Parathyroid adenoma (tissue), 2 donors: Measurements from ENCODE around the gene FBXO9.

Source experiments
- H2AFZ ChIP-seq: fragments of 300-600 bp; sonication (generic); one replicate; pipeline ENCODE4 v1.7.0; 2017; ENCODE audit warnings: antibody characterized with exemption, mild to moderate bottlenecking
- H3K27ac ChIP-seq: fragments of 300-600 bp; sonication (generic); one replicate; pipeline ENCODE4 v1.7.0; 2017
- H3K27me3 ChIP-seq: fragments of 300-600 bp; sonication (generic); one replicate; pipeline ENCODE4 v1.7.0; 2017; ENCODE audit warnings: low read length; ENCODE audit not compliant: control insufficient read depth, insufficient read depth
- H3K36me3 ChIP-seq: fragments of 300-600 bp; sonication (generic); one replicate; pipeline ENCODE4 v1.7.0; 2017; ENCODE audit warnings: low read length; ENCODE audit not compliant: control insufficient read depth, insufficient read depth
- H3K4me1 ChIP-seq: fragments of 300-600 bp; sonication (generic); one replicate; pipeline ENCODE4 v1.7.0; 2017; ENCODE audit warnings: control low read depth
- H3K4me2 ChIP-seq: fragments of 300-600 bp; sonication (generic); one replicate; pipeline ENCODE4 v1.7.0; 2017; ENCODE audit warnings: low read length
- H3K4me3 ChIP-seq: fragments of 300-600 bp; sonication (generic); one replicate; pipeline ENCODE4 v1.7.0; 2017; ENCODE audit warnings: low read depth, low read length
- H3K79me2 ChIP-seq: fragments of 300-600 bp; sonication (generic); one replicate; pipeline ENCODE4 v1.7.0; 2017; ENCODE audit warnings: control low read depth
- H3K9ac ChIP-seq: fragments of 300-600 bp; sonication (generic); one replicate; pipeline ENCODE4 v1.7.0; 2017; ENCODE audit warnings: mild to moderate bottlenecking
- H3K9me3 ChIP-seq: fragments of 300-600 bp; sonication (generic); one replicate; pipeline ENCODE4 v1.7.0; 2017; ENCODE audit warnings: low read length; ENCODE audit not compliant: control insufficient read depth
- TF ChIP-seq, protein P1 (sequence below): fragments of 300-600 bp; sonication (generic); IDR thresholded peaks from one replicate; pipeline ENCODE4 v1.7.0; 2017; ENCODE audit warnings: antibody characterized with exemption, mild to moderate bottlenecking
- donor health status: primary hyperparathyroidism.

Gene FBXO9

GRCh38 chr6:53074347-53074746 lies 9.1 kb downstream of the FBXO9 start:
- Histone ChIP-seq H3K27me3 (no peaks in the 10 kb centered on the region), H3K36me3 (no peaks in the 10 kb centered on the region), H3K27ac (no peak overlapping the region), H3K4me3 (no peak overlapping the region), H3K9me3 (no peaks in the 10 kb centered on the region), H3K9ac (no peak overlapping the region), H3K79me2 (peaks cover 4% of the 10 kb centered on the region), H3K4me2 (no peak overlapping the region), H3K4me1 (no peaks in the 10 kb centered on the region), H2AFZ (no peak overlapping the region)
- TF ChIP-seq, protein P1, sequence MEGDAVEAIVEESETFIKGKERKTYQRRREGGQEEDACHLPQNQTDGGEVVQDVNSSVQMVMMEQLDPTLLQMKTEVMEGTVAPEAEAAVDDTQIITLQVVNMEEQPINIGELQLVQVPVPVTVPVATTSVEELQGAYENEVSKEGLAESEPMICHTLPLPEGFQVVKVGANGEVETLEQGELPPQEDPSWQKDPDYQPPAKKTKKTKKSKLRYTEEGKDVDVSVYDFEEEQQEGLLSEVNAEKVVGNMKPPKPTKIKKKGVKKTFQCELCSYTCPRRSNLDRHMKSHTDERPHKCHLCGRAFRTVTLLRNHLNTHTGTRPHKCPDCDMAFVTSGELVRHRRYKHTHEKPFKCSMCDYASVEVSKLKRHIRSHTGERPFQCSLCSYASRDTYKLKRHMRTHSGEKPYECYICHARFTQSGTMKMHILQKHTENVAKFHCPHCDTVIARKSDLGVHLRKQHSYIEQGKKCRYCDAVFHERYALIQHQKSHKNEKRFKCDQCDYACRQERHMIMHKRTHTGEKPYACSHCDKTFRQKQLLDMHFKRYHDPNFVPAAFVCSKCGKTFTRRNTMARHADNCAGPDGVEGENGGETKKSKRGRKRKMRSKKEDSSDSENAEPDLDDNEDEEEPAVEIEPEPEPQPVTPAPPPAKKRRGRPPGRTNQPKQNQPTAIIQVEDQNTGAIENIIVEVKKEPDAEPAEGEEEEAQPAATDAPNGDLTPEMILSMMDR: no peak

- Histone ChIP-seq H2AFZ (no peak overlapping the region), H3K4me2 (no peak overlapping the region), H3K9me3 (no peaks in the 10 kb centered on the region), H3K27ac (no peak overlapping the region), H3K27me3 (no peaks in the 10 kb centered on the region), H3K9ac (no peak overlapping the region), H3K4me1 (no peaks in the 10 kb centered on the region), H3K79me2 (no peaks in the 10 kb centered on the region), H3K4me3 (no peak overlapping the region), H3K36me3 (peaks cover 2% of the 10 kb centered on the region)
- TF ChIP-seq, protein P1: no peak
Measured at GRCh38 chr6:53080813-53081212, 15.6 kb downstream of the FBXO9 start.

DNA sequence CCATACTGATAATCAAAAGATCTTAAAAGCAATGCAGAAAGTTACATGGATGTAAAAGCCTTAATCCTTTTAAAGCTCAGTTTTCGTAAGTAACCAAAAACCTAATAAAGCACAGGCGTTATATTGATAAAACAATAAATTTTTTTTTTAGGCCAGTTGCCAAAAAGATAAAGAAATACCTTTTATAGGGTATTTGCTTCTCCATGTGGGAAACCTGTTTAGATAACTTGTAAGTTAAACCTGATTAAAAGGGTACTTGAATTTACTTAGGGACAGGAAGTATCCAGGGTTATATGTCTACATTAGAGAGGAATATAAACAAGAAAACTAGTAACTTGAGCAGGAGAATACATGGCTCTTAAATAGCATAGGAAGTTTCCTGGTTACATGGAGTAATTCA lies 21.1 kb downstream of the FBXO9 start:
- H3K27me3 ChIP-seq: no peaks in the 10 kb centered on the region
- TF ChIP-seq, protein P1: no peak
- H3K36me3 ChIP-seq: no peaks in the 10 kb centered on the region
- no peak overlapping the region for H2AFZ ChIP-seq
- no peak overlapping the region for H3K4me2 ChIP-seq
- H3K79me2 ChIP-seq: no peaks in the 10 kb centered on the region
- no peak overlapping the region for H3K4me3 ChIP-seq
- no peaks in the 10 kb centered on the region for H3K9me3 ChIP-seq
- H3K27ac ChIP-seq: no peak overlapping the region
- H3K4me1 ChIP-seq: no peaks in the 10 kb centered on the region
- H3K9ac ChIP-seq: no peak overlapping the region

DNA sequence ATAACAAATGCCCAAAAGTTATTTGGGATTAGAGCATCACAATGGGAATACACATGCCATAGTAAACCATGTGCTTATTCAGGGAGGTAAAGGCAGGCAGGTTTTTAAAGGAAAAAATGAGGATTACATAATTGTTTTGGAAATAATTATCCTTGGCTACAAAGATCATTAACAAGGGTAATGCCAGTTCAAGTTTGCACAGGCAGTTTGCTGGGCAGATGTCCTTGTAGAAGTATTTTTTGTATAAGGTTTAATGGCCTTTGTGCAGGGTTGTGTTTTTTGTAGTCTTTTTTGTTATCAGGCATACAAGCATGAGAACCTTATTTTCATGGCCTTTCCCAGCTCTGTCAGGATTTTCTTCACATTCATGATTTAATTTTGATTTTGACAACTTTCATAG lies 24.7 kb downstream of the FBXO9 start:
- no peaks in the 10 kb centered on the region for H3K27me3 ChIP-seq
- H3K36me3 ChIP-seq: no peaks in the 10 kb centered on the region
- no peaks in the 10 kb centered on the region for H3K79me2 ChIP-seq
- H3K4me2 ChIP-seq: no peak overlapping the region
- no peaks in the 10 kb centered on the region for H3K9me3 ChIP-seq
- no peak overlapping the region for H2AFZ ChIP-seq
- TF ChIP-seq, protein P1: no peak
- H3K4me3 ChIP-seq: no peak overlapping the region
- no peak overlapping the region for H3K27ac ChIP-seq
- no peaks in the 10 kb centered on the region for H3K4me1 ChIP-seq
- no peak overlapping the region for H3K9ac ChIP-seq

GRCh38 chr6:53090576-53090975 lies 25.4 kb downstream of the FBXO9 start:
- Histone ChIP-seq H3K4me3 (no peak overlapping the region), H3K4me1 (no peaks in the 10 kb centered on the region), H2AFZ (no peak overlapping the region), H3K79me2 (no peaks in the 10 kb centered on the region), H3K9ac (no peak overlapping the region), H3K4me2 (no peak overlapping the region), H3K27ac (no peak overlapping the region), H3K36me3 (no peaks in the 10 kb centered on the region), H3K9me3 (no peaks in the 10 kb centered on the region), H3K27me3 (no peaks in the 10 kb centered on the region)
- TF ChIP-seq, protein P1: no peak
